ENCODE results near the gene STING1.
"Not testable (repeated sequence)": the region's sequence is repeated elsewhere in the genome, so short reads cannot be mapped to it uniquely, and the experiment has no call there.

STING1 gene

GRCh38 chr5:139517683-139518564, 35.4 kb upstream of the STING1 start:
- Histone ChIP-seq H3K4me3 (replicated peaks; ENCODE audit: insufficient read depth, low read length) (peak overlapping the region; percentile 37), H3K27me3 (ENCODE audit: insufficient read depth, poor library complexity, severe bottlenecking) (no peaks in the 10 kb centered on the region), H3K27ac (replicated peaks) (peak overlapping the region; percentile 63)
- peak; percentile 47 to 68 for DNase-seq (ENCODE audit: low read depth in 1 of 2, low spot score in 1 of 2)
- TF ChIP-seq, protein P1, sequence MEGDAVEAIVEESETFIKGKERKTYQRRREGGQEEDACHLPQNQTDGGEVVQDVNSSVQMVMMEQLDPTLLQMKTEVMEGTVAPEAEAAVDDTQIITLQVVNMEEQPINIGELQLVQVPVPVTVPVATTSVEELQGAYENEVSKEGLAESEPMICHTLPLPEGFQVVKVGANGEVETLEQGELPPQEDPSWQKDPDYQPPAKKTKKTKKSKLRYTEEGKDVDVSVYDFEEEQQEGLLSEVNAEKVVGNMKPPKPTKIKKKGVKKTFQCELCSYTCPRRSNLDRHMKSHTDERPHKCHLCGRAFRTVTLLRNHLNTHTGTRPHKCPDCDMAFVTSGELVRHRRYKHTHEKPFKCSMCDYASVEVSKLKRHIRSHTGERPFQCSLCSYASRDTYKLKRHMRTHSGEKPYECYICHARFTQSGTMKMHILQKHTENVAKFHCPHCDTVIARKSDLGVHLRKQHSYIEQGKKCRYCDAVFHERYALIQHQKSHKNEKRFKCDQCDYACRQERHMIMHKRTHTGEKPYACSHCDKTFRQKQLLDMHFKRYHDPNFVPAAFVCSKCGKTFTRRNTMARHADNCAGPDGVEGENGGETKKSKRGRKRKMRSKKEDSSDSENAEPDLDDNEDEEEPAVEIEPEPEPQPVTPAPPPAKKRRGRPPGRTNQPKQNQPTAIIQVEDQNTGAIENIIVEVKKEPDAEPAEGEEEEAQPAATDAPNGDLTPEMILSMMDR (IDR thresholded peaks at IDR 0.05; ENCODE audit: insufficient read depth, low read length), result peak; percentile 35
- no peak for TF ChIP-seq SPI1 (IDR thresholded peaks at IDR 0.05; ENCODE audit: borderline replicate concordance, low read depth)

GRCh38 chr5:139514486-139514856, 31.9 kb upstream of the STING1 start:
- TF ChIP-seq, protein P1 (IDR thresholded peaks at IDR 0.05; ENCODE audit: insufficient read depth, low read length), result no peak
- TF ChIP-seq, protein P2, sequence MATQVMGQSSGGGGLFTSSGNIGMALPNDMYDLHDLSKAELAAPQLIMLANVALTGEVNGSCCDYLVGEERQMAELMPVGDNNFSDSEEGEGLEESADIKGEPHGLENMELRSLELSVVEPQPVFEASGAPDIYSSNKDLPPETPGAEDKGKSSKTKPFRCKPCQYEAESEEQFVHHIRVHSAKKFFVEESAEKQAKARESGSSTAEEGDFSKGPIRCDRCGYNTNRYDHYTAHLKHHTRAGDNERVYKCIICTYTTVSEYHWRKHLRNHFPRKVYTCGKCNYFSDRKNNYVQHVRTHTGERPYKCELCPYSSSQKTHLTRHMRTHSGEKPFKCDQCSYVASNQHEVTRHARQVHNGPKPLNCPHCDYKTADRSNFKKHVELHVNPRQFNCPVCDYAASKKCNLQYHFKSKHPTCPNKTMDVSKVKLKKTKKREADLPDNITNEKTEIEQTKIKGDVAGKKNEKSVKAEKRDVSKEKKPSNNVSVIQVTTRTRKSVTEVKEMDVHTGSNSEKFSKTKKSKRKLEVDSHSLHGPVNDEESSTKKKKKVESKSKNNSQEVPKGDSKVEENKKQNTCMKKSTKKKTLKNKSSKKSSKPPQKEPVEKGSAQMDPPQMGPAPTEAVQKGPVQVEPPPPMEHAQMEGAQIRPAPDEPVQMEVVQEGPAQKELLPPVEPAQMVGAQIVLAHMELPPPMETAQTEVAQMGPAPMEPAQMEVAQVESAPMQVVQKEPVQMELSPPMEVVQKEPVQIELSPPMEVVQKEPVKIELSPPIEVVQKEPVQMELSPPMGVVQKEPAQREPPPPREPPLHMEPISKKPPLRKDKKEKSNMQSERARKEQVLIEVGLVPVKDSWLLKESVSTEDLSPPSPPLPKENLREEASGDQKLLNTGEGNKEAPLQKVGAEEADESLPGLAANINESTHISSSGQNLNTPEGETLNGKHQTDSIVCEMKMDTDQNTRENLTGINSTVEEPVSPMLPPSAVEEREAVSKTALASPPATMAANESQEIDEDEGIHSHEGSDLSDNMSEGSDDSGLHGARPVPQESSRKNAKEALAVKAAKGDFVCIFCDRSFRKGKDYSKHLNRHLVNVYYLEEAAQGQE (IDR thresholded peaks at IDR 0.05; ENCODE audit: insufficient replicate concordance, low read depth), result no peak
- no peak for TF ChIP-seq POLR2AphosphoS5 (IDR thresholded peaks at IDR 0.05; ENCODE audit: low read depth)
- no peak for TF ChIP-seq SPI1 (IDR thresholded peaks at IDR 0.05; ENCODE audit: borderline replicate concordance, low read depth)
- TF ChIP-seq GABPA (IDR thresholded peaks at IDR 0.05; ENCODE audit: low read depth), result no peak

DNA sequence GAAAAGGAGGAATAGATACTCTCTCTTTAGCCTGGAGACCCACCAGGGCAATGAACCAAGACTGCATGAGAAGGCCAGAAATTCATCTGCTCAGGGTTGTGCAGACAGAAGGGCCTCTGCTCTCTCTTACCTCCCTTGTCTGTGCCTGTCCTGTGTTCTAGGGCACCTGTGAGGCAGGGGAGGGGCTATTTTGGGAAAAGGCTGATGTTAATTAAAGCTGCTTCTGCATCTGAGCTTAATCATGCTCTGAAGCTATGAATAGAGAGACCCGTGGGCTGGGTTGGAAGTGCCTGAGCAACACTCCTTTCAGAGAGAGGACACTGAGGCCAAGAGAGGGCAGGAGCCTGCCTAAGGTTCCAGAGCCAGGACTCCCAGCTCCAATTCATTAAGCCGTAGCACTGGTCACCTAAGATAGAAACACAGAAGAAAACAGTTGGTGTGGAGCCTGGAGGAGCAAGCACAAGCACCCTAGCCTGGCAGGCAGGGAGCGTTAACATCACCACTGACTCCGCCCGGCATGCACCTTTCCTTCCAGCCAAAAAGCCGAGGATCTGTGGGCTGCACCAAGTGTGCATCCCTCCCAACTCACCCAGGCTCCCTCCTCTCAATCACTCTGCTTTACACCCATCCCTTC, 31.4 kb upstream of the STING1 start:
- no peak for DNase-seq (ENCODE audit: low read depth in 1 of 2, low spot score in 1 of 2)
- Histone ChIP-seq H3K4me3 (replicated peaks; ENCODE audit: insufficient read depth, low read length) (no peak overlapping the region), H3K27me3 (ENCODE audit: insufficient read depth, poor library complexity, severe bottlenecking) (no peaks in the 10 kb centered on the region), H3K27ac (replicated peaks) (no peak overlapping the region)
- TF ChIP-seq SPI1 (IDR thresholded peaks at IDR 0.05; ENCODE audit: borderline replicate concordance, low read depth), result no peak
- TF ChIP-seq POLR2AphosphoS5 (IDR thresholded peaks at IDR 0.05; ENCODE audit: low read depth), result no peak
- TF ChIP-seq, protein P2 (IDR thresholded peaks at IDR 0.05; ENCODE audit: insufficient replicate concordance, low read depth), result no peak
- no peak for TF ChIP-seq GABPA (IDR thresholded peaks at IDR 0.05; ENCODE audit: low read depth)

More at GRCh38 chr5:139514486-139514856, 31.9 kb upstream of the STING1 start:
- Histone ChIP-seq H3K27me3 (ENCODE audit: insufficient read depth, poor library complexity, severe bottlenecking) (no peaks in the 10 kb centered on the region), H3K27ac (replicated peaks) (no peak overlapping the region), H3K4me3 (replicated peaks; ENCODE audit: insufficient read depth, low read length) (no peak overlapping the region)
- no peak for DNase-seq (ENCODE audit: low read depth in 1 of 2, low spot score in 1 of 2)

DNA sequence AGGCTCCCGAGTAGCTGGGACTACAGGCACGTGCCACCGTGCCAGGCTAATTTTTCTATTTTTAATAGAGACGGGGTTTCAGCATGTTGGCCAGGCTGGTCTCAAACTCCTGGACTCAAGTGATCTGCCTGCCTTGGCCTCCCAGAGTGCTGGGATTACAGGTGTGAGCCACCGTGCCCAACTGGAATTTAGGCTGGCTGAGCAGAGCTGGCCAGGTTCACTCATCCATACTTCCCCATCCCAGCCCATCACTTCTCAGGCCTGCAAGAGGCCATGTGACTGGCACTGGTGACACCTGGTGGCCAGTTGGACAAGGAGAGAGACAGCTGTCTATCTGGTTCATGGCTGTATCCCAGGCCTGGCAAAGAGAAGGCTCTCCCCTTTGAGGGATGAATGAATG, 30.9 kb upstream of the STING1 start:
- DNase-seq (ENCODE audit: low read depth in 1 of 2, low spot score in 1 of 2), result peak; percentile 59 to 81
- not testable (repeated sequence) for H3K4me3 ChIP-seq (replicated peaks; ENCODE audit: insufficient read depth, low read length)

More for the DNA sequence above, 30.9 kb upstream of the STING1 start:
- not testable (repeated sequence) for H3K27me3 ChIP-seq (ENCODE audit: insufficient read depth, poor library complexity, severe bottlenecking); H3K27ac ChIP-seq (replicated peaks)
